NK-92 treated with Interleukin-12 subunit alpha and Interleukin-12 subunit beta, amount 100 ng/mL, for 24 hours (cell line): ENCODE measurements around the gene SLC28A1.

Source experiments
- DNase-seq: peaks from one replicate; lab custom pipeline; 2025; lab: John Stamatoyannopoulos, UW

SLC28A1 gene

DNA sequence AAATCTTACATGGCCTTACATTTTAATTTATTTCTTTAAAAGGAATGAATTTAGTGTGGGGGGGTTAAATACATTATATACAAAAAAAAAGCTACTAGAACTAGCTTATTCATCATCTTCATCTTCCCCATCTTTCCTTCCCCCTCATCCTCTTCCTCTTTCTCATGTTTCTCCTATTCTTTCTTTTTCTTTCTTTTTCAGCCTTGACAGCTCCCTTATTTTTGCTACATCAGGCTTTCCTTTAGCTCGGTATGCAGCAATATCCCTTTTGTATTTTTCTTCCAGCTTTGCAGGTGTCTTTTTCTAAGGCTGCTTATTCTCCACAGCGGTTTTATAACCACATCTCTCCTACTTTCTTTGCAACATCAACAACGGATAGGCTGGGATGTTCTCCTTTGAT, 55.9 kb downstream of the SLC28A1 start:
- DNase-seq, result no peak

DNA sequence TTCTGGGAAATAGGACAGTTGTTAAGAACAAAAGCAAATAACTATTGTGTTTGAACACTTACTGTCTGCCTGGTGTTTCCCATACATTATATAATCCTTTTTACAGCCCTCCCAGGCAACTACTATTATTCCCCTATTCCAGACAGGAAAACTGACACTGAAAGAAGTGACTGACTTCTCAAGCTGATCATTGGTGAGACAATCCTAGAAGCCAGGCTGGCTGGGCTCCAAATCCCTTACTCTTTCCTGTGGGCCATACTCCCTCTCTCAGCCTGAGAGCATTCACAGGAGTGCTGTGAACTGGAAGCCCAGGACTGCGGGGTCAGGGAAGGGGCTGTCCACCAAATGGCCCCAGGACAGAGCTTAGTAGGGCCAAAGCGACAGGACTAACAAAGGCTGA, 58.0 kb downstream of the SLC28A1 start:
- DNase-seq, result no peak

DNA sequence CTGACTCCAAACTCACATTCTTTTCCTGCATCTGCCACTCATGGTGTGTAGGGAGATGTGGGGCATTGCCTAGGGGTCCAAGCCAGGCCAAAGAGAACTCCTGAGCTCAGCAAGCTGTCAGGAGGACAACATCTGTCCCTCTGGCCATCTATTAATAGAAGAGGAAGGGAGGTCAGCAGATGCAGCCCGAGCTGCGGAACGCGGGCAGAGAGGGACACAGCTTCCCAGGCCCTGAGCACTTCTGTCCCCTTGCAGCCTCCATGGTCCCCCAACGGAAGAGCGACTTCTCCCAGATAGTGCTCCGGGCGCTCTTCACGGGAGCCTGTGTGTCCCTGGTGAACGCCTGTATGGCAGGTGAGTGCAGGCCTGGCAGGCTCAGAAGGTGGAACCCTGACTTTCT, 59.8 kb downstream of the SLC28A1 start:
- DNase-seq, result no peak

DNA sequence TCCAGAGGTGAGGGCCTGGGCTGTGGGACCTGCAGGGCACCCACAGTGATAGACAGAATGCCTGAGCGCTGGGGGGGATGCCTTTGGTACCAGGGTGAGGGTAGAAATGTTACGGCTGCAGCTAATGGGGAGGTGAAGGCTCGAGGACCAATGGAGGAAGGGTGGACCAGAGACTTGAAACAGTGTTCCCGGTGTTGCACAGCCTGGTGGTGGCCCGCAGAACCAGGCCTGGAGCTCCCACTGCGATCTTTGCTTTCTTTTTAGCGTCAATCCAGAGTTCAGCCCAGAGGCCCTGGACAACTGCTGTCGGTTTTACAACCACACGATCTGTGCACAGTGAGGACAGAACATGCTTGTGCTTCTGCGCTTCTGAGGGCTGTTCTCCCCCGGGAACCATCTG, 60.4 kb downstream of the SLC28A1 start:
- DNase-seq, result no peak

DNA sequence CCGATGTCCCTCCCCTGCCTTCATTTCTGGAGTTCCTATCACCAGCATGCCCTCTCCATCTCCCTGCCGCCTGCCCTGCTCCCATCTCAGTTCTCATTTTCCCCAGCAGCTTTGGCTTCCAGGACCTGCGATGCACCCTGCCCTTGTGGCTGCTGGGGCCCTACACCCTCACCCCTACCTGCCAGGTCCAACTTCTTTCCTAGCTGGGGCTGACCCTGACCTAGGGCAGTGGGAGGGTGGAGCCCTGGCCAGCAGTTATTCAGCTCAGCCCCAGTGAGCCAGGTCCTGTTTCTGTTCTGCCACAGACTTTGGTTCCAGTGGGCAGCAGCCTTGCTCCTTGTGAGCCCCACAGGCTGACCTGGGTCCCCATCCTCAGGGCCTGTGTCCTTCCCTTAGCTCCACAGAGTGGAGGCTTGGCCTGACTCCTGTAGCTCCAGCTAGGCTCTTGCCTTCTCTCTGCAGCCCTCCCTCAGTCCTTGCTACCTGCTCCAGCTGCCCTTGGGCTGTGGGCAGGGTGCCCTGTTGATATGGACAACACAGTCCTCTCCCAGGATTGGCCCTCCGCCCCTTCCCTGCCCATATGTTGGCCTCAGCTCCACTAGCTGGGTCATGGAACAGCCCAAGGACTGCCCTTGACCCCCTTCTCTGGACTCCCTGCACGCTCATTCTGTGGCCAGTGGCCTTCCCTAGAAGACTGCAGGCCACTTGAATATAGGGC, 62.5 kb downstream of the SLC28A1 start:
- DNase-seq, result no peak

DNA sequence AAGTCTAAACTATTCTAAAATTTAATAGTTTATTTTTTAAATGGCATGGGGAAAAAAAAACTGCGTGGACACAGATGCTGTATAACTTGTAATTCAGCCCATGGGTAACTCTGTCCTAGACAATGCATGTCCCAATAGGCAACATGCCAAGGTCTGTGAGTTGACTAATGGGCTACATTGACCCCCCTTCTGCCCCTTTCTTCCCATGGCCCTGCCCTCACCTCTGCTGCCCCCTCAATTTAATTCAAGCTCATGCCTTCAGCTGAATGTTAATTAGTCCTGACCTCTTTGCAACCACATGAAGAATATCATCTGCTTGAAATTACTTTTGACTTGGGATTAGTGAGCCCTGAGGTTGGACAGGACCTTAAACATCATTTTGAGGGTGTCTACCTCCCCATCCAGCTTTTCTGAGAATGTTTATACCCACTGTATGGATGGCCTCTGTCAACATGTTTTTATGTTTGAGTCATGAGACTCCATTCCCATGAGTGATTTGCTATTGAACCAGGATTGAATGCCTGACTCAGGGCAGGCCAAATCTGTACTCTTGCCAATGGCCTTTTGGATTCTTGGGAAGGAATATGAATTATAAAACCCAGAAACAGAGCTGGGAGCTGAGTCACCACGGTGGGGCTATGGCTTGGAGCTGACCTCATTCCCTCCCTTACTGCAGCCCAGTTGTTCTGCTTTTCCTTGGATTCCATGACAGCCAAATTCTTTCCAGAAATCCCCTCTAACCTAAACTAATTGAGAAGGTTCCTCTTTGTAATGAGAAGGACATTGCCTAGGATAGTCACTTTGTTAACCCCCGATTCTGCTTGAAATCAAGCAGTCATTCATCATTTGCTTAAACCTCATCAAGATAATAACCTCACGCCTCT, 63.7 kb downstream of the SLC28A1 start:
- no peak for DNase-seq

DNA sequence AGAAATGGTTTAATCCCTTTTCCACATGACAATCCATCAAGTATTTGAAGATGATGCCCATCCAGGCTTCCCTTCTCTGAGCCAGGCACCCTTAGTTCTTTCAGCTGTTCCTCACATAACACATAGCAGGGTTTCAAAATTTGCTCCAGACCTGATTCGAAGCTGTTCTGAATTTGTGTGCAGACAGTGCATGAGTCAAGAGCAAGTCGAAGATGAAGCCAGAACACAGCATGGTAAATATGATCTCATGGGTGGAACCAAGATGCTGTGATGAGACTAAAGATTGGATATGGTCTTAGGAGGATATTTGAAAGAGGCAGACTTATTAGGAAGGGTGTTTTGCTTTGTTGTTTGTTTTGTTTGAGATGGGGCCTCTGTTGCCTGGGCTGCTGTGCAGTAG, 64.6 kb downstream of the SLC28A1 start:
- DNase-seq, result no peak

DNA sequence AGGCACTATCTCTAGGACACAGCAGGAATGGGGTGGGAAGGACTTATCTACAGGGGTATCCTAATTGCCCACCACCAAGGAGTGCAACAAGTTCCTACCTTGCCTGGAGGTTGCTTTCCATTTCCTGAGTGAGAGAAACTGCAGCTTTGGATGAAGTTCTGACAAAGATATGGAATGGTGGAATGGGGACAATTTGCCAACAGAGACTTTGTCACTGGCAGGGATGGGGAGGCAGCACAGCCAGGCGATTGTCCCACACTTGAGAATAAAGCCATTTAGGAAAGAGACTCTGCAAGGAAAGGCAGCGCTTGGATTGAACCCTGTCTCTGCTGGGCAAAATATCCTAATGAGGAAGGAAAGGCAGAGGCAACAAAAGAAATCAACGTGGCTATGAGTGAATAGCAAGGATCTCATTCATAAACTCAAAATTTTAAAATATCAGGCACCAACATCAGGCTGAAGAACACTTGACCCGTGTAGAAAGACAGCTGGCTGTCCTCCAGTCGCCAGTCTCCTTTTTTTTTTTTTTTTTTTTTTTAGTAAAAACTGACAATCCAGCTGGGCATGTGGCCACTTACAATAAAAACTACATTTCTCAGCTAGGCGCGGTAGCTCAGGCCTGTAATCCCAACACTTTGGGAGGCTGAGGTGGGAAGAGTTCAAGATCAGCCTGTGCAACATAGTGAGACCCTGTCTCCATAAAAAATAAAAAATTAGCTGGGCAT, 65.5 kb downstream of the SLC28A1 start:
- no peak for DNase-seq

DNA sequence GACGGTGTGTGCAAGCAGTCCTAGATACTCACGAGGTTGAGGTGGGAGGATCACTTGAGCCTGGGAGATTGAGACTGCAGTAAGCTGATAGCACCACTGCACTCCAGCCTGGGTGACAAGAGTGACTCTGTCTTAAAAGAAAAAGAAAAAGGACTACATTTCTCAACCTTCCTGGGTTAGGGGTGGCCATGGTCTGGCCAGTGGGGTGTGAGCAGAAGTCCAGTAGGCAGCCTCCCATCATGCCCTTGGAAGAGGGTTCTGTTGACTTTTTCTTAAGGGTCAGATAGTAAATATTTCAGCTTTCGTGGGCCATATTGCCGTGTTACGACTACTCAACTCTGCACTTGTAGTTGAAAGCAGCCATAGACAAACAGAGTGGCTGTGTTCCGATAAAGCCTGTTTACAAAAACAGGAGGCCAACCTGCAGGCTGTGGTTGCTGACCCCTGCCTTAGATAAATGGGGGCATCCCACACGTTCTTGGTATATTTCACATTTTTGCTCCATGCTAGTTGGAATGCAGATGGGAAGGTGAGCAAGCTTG, 66.2 kb downstream of the SLC28A1 start:
- DNase-seq, result no peak

DNA sequence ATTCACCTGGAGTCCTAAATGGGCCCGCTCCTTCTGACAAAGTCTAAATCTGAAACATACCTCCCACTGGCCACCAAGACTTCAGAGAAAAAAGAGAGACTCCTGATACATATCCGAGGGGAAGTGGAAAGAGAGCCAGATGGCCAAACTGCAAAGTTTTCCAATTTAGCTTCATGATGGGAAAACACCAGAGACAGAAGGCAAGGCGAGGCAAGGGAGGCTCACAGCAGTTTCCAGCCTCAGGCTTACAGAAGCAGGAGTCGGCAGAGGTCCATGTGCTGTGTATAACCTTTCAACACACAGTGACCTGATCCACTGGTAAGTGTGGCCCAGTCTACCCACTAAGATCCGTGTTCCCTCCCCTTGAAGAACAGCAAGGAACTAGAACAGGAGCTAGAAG, 67.3 kb downstream of the SLC28A1 start:
- DNase-seq, result no peak

DNA sequence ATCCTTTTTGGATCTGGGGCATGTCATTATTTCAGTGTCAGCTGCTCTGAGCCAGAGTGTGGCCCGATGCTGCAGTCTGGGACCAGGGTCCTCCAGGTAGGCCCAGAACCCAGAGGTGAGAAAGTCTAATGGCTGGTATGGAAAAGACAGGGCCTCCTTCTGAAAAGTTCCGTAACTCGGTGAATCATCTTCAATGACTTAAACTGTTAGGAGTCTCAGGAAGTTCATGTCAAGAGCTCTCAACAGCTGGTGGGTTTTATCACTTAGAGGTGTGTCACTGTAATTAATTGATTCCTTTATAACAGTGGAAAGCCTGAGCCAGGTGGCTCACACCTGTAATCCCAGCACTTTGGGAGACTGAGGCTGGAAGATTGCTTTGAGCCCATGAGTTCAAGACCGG, 68.7 kb downstream of the SLC28A1 start:
- no peak for DNase-seq

DNA sequence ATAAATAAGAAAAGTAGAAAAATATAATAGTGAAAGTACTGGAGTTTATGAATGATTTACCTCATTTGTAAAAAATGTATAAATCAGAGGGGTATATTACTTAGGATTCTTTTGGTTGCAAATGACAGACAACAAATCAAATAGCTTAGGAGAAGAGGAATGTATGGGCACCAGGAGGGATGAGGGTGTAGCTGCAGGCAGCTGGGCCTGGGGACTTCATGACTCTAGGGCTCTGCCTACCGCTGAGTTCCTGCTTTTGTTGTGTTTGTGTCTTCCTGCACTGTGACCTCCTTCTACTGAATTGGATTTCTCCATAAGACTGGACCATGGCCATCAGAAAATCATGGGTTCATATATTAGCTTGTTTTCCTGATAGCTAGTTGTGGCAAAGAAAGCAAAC, 69.3 kb downstream of the SLC28A1 start:
- DNase-seq, result no peak

DNA sequence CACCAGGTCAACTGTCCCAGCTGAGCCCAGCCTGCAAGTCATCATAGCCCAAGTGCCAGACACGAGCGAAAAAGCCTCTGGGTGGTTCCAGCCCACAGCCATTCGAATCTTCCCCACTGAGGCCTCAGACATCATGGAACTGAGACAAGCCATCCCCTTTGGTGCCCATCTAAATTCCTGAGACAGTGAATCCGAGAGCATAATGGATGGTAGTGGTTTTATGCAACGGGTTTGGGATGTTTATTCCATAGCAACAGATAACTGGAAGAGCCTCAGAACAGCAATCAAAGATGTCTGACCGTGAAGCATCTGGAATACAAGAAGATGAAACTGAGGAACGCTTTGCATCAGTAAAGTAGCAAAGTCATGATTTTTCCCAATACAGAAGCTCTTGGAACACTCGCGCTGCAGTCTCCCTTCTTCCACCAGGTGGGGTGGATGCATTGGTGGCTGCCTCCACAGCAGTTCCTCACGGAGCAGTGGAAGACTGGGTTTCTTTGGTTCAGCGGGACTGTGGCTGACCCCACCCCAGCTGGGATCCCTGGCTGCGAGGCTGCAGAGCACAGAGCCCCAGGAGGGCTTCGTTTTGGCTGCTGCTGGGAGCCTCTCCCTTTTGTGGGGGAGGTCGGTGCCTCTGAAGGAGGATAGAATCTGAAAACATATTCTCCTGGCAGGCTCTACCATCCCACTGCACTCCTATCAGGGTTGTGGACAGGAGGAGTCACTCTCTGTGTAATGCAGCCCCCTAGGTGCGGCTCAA, 70.8 kb downstream of the SLC28A1 start:
- DNase-seq, result no peak

DNA sequence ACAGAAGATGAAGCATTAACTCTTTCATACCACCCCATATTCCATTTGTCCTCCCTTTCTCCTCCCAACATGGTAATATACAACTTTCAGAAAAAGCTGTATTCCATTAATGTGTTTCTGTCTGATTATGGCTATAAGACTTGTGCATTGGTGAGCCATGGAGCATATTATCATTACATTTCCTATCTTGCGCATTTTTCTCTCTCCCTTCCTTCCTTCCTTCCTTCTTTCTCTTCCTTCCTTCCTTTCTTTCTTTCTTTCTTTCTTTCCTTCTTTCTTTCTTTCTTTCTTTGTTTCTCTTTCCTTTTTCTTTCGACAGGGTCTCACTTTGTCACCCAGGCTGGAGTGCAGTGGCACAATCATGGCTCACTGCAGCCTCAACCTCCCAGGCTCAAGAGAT, 71.7 kb downstream of the SLC28A1 start:
- DNase-seq, result no peak

DNA sequence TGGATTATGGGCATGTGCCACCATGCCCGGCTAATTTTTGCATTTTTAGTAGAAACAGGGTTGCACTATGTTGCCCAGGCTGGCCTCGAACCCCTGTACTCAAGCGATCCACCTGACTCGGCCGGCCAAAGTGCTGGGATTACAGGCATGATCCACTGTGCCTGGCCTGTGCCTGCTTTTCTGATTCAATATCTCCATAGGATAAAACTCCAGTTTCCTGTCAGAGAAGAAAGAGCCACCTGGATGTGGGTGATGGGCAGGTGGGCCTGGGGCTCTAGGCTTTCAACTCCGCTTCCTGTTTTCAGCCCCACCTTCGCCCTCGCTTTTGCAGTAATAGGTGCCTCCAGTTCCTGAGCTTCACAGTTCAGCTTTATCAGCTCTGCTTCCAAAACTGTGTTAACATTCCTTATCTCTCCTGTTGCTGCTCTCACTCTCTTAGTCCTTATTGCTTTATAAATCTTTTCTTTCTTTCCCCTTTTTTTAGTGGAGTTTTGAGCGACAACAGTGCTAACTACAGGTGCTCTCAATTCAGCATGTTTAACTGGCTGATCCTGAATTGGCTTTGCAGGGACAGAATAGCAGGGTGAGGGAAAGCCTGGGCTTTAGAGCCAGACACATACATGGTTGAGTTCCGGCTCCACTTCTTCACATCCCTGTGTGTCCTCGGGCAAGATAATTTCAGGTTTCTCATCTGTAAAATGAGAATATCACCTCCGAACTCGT, 76.1 kb downstream of the SLC28A1 start:
- DNase-seq, result no peak

DNA sequence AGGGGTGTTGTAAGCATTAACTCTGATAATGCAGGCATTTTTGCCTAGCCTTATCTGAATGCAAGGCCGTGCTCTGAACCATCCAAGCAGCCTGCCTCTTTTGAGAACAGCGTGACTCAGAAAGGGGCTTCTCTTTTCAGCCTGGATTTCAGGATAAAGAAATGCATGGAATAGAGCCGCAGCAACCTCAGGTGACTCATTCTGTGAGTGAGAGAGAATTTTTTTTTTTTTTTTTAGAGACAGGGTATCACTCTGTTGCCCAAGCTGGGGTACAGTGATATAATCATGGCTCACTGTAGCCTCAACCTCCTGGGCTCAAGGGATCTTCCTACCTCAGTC, 76.6 kb downstream of the SLC28A1 start:
- DNase-seq, result no peak

DNA sequence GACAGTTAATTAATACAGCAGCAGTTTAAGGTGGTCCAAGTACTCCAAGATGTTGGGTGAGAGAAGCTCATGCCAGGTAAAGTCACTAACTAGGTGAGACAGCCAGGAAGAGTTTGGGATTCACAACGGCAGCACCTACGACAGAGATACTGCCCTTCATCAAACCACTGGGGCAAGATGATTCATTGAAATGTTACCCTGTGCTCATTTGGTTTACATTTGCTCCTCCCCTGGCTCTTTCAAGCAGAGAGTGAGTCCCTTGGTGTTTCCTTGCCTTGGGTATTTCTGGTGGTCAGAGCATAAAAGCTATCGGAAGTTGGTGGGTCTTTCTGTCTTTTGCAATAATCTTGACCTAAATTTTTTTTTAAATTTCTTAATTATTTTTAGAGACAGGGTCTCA, 77.2 kb downstream of the SLC28A1 start:
- DNase-seq, result no peak

DNA sequence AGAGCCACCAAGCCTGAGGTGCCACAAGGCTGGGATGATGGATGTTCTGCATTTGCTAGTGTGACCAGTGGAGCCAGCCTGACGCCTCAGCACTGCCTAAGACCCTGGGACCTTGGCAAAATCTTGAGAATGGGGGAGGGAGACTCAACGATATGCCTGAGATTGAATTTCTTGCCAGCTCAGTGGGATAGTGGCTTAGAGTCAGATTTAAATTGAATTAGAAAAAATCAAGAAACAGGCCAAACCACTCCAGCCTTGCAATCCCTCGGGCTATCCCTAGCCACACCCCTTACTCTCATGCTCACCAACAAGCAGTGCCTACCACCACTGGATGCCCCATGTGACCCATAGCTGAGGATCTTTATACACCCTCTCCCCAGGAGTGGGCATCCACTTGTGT, 78.5 kb downstream of the SLC28A1 start:
- no peak for DNase-seq

DNA sequence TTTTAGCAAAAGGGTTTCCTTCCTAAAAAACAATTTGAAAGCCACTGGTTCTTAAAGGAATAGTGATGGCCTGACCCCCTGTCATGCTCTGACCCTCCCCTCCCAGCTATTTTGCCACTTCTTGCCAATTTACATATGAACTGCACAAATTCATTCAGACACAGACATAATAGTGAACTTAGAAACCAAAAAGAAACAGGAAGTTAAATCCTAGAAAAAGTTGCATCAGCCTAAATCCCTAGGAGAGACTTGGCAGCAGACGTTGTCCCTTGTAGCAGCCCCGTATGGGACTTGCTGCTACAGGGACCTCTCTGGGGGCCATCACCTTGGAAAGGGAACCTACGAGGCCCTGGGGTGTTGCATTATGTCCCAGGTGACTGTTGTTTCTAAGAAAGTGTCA, 82.9 kb downstream of the SLC28A1 start:
- DNase-seq, result no peak

DNA sequence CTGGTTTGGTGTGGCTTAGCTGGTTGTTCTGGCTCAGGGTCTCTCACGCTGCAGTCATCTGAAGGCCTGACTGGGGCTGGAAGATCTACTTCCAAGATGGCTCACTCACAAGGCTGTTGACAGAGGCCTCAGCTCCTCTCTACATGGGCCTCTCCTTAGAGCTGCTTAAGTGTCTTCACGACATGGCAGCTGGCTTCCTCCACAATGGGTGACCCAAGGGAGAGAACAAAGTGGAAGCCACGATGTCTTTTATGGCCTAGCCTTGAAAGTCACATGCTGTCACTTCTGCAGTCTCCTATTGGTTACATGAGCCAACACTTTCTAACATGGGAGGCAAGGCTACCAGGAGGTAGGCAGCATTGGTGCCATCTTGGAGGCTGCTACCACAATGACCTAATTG, 83.8 kb downstream of the SLC28A1 start:
- DNase-seq, result no peak

DNA sequence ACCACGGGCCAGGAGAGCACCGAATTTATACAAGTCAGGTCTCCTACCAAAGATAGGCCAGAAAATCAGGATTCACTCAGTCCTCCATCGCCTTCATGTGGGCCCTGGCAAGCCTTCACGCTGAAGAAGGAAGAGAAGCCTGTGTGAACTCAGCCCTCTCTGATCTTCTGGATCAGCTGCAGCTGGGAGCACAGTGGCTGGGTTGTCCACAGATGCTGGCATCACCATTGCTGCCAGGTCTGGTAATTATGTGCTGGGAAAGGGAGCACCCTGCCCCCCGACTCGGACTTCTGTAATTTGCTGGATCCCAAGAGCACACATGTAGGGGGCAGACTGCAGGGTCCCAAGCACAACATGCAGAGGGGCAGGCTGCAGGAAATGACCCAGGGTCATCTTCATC, 84.8 kb downstream of the SLC28A1 start:
- no peak for DNase-seq
